ENCODE measurements around the gene GPX4.

The GPX4 gene

DNA sequence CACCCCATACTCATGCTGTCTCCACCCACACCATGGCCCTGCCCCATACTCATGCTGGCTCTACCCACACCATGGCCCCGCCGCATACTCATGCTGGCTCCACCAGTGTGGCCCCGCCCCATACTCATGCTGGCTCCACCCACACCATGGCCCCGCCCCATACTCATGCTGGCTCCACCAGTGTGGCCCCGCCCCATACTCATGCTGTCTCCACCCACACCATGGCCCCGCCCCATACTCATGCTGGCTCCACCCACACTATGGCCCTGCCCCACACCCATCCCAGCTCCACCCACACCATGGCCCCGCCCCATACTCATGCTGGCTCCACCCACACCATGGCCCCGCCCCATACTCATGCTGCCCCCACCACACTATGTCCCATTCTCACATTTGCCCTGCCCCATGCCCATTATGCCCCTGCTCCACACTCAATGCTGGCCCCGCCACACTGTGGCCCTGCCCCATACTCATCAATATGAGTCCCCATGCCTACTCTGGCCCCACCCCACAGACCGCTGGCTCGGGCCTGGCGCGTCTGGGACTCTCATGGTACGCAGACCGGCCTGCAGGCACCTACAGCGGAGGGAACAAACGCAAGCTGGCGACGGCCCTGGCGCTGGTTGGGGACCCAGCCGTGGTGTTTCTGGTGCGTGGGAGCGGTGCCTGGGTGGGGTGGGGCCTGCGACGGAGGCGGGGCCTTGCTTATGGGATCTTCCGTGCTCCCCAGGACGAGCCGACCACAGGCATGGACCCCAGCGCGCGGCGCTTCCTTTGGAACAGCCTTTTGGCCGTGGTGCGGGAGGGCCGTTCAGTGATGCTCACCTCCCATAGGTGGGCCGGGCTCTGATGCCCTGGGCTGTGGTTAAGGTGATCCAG lies 40.5 kb upstream of the GPX4 start:
- Histone ChIP-seq H4K20me1 (ENCODE audit: insufficient read depth, low read length) (peaks cover 3% of the 10 kb centered on the region), H3K9me3 (ENCODE audit: insufficient read depth, low read length, severe bottlenecking) (peaks cover 8% of the 10 kb centered on the region), H3K79me2 (ENCODE audit: insufficient read depth, low read length) (peaks cover 20% of the 10 kb centered on the region), H3K4me2 (ENCODE audit: insufficient read depth, low read length) (no peak overlapping the region), H3K27me3 (ENCODE audit: insufficient read depth, low read length, poor library complexity) (no peaks in the 10 kb centered on the region), H3K36me3 (ENCODE audit: insufficient read depth, low read length) (peaks cover 10% of the 10 kb centered on the region), H3K4me1 (ENCODE audit: insufficient read depth, low read length) (peaks cover 35% of the 10 kb centered on the region), H3K27ac (ENCODE audit: low read length) (no peak overlapping the region), H3K9ac (ENCODE audit: low read depth, low read length) (no peak overlapping the region), H2AFZ (ENCODE audit: low read depth, low read length) (no peak overlapping the region), H3K4me3 (ENCODE audit: low read depth in 1 of 2, low read length in 2 of 2) (no peak overlapping the region)
- no peak for ATAC-seq (ENCODE audit: insufficient read depth, low read depth)
- TF ChIP-seq EZH2 (IDR thresholded peaks at IDR 0.05; ENCODE audit: borderline replicate concordance, low read depth, low read length, severe bottlenecking): no peak
- TF ChIP-seq, protein P1, sequence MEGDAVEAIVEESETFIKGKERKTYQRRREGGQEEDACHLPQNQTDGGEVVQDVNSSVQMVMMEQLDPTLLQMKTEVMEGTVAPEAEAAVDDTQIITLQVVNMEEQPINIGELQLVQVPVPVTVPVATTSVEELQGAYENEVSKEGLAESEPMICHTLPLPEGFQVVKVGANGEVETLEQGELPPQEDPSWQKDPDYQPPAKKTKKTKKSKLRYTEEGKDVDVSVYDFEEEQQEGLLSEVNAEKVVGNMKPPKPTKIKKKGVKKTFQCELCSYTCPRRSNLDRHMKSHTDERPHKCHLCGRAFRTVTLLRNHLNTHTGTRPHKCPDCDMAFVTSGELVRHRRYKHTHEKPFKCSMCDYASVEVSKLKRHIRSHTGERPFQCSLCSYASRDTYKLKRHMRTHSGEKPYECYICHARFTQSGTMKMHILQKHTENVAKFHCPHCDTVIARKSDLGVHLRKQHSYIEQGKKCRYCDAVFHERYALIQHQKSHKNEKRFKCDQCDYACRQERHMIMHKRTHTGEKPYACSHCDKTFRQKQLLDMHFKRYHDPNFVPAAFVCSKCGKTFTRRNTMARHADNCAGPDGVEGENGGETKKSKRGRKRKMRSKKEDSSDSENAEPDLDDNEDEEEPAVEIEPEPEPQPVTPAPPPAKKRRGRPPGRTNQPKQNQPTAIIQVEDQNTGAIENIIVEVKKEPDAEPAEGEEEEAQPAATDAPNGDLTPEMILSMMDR (IDR thresholded peaks at IDR 0.05; ENCODE audit: borderline replicate concordance, extremely low read depth, low read length, poor library complexity, severe bottlenecking): no peak
- peak; percentile 54 for DNase-seq

DNA sequence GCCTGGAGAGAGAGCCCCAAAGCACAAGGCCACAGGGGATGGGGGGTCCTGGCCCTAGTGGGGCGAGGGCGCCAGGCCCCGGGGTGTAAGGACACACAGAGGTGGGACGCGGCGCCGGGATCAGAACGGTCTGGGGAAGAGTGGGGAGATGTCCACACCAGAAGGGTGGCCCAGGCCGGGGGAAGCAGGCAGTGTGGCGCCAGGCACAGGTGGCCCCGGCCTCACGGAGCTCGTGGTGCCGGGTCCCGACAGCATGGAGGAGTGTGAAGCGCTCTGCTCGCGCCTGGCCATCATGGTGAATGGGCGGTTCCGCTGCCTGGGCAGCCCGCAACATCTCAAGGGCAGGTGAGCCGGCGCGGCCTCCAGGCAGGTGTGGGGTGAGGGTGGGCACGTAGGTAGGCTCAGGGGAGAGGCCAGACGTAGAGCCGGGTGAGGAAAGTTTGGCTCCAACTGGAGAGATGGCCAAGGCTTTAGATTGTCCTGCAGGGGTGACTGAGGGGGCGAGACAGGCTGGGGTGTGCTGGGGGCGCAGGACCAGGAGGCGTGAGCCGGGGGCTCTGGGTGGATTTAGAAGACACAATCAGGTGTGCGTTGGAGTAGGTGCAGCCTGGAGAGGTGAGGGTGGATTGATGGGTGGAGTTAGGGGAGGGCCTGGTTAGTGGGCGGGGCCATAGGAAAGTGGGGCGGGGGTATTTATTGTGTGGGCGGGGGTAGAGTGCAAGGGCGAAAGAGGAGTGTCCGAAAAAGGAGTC lies 39.7 kb upstream of the GPX4 start:
- no peaks in the 10 kb centered on the region for H3K9me3 ChIP-seq (ENCODE audit: insufficient read depth, low read length, severe bottlenecking)
- no peak overlapping the region for H3K4me3 ChIP-seq (ENCODE audit: low read depth in 1 of 2, low read length in 2 of 2)
- no peak for ATAC-seq (ENCODE audit: insufficient read depth, low read depth)
- no peak overlapping the region for H3K9ac ChIP-seq (ENCODE audit: low read depth, low read length)
- no peaks in the 10 kb centered on the region for H3K27me3 ChIP-seq (ENCODE audit: insufficient read depth, low read length, poor library complexity)
- DNase-seq: no peak
- H3K79me2 ChIP-seq (ENCODE audit: insufficient read depth, low read length): peaks cover 28% of the 10 kb centered on the region
- no peak overlapping the region for H2AFZ ChIP-seq (ENCODE audit: low read depth, low read length)
- H4K20me1 ChIP-seq (ENCODE audit: insufficient read depth, low read length): peaks cover 11% of the 10 kb centered on the region
- no peak overlapping the region for H3K4me2 ChIP-seq (ENCODE audit: insufficient read depth, low read length)
- peaks cover 11% of the 10 kb centered on the region for H3K36me3 ChIP-seq (ENCODE audit: insufficient read depth, low read length)
- no peak for TF ChIP-seq EZH2 (IDR thresholded peaks at IDR 0.05; ENCODE audit: borderline replicate concordance, low read depth, low read length, severe bottlenecking)
- TF ChIP-seq, protein P1 (IDR thresholded peaks at IDR 0.05; ENCODE audit: borderline replicate concordance, extremely low read depth, low read length, poor library complexity, severe bottlenecking): no peak
- no peak overlapping the region for H3K27ac ChIP-seq (ENCODE audit: low read length)
- peaks cover 43% of the 10 kb centered on the region for H3K4me1 ChIP-seq (ENCODE audit: insufficient read depth, low read length)

DNA sequence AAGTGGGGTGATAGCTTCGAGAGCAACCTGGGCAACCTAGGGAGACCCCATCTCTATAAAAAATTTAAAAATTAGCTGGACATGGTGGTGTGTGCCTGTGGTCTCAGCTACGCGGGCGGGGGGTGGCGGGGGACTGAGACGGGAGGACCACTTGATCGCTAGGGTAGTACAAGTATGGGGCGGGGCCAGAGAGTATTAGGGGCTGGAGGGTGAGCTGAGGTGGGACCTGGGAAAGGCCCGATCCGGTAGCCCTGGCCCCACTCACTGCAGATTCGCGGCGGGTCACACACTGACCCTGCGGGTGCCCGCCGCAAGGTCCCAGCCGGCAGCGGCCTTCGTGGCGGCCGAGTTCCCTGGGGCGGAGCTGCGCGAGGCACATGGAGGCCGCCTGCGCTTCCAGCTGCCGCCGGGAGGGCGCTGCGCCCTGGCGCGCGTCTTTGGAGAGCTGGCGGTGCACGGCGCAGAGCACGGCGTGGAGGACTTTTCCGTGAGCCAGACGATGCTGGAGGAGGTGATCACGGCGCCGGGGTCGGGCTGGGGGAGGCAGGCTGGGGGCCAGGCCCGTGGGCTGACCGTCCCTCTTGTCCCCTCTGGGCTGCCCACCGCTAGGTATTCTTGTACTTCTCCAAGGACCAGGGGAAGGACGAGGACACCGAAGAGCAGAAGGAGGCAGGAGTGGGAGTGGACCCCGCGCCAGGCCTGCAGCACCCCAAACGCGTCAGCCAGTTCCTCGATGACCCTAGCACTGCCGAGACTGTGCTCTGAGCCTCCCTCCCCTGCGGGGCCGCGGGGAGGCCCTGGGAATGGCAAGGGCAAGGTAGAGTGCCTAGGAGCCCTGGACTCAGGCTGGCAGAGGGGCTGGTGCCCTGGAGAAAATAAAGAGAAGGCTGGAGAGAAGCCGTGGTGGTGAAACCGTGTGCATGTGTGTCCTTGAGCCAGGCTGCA lies 38.9 kb upstream of the GPX4 start:
- H3K4me3 ChIP-seq (ENCODE audit: low read depth in 1 of 2, low read length in 2 of 2): 0 out of 4 replicates have a peak overlapping the region, but pooled peaks of 1 of the 2 experiments have one; percentile 12

More for the DNA sequence above, 38.9 kb upstream of the GPX4 start:
- H3K27ac ChIP-seq (ENCODE audit: low read length): no peak overlapping the region
- no peak overlapping the region for H3K9ac ChIP-seq (ENCODE audit: low read depth, low read length)
- no peak overlapping the region for H2AFZ ChIP-seq (ENCODE audit: low read depth, low read length)
- H3K27me3 ChIP-seq (ENCODE audit: insufficient read depth, low read length, poor library complexity): no peaks in the 10 kb centered on the region
- peaks cover 19% of the 10 kb centered on the region for H3K36me3 ChIP-seq (ENCODE audit: insufficient read depth, low read length)
- peaks cover 37% of the 10 kb centered on the region for H3K79me2 ChIP-seq (ENCODE audit: insufficient read depth, low read length)
- H3K4me2 ChIP-seq (ENCODE audit: insufficient read depth, low read length): peak overlapping the region; percentile 92
- H3K4me1 ChIP-seq (ENCODE audit: insufficient read depth, low read length): peaks cover 47% of the 10 kb centered on the region
- peaks cover 16% of the 10 kb centered on the region for H4K20me1 ChIP-seq (ENCODE audit: insufficient read depth, low read length)
- no peak for TF ChIP-seq EZH2 (IDR thresholded peaks at IDR 0.05; ENCODE audit: borderline replicate concordance, low read depth, low read length, severe bottlenecking)
- TF ChIP-seq, protein P1 (IDR thresholded peaks at IDR 0.05; ENCODE audit: borderline replicate concordance, extremely low read depth, low read length, poor library complexity, severe bottlenecking): peak; percentile 72
- DNase-seq (peak; percentile 62), ATAC-seq (ENCODE audit: insufficient read depth, low read depth) (peak; percentile 39; the same call in 2 of the 3 replicates)
- no peaks in the 10 kb centered on the region for H3K9me3 ChIP-seq (ENCODE audit: insufficient read depth, low read length, severe bottlenecking)
